Neural progenitor cell (in vitro differentiated cells): Measurements from ENCODE around the gene COL26A1.

Source experiments
- CTCF ChIP-seq: fragments of 200-600 bp; sonication (generic); IDR thresholded peaks from 2 replicates; pipeline ENCODE4 v1.5.1; 2017; ENCODE audit warnings: antibody characterized with exemption, mild to moderate bottlenecking
- EZH2phosphoT487 ChIP-seq: fragments of 200-600 bp; sonication (generic); IDR thresholded peaks from 2 replicates; pipeline ENCODE4 v1.6.1; 2017; ENCODE audit warnings: antibody characterized with exemption

- TF ChIP-seq EZH2phosphoT487 (no peak), CTCF (no peak)
Measured at GRCh38 chr7:101381549-101382111, 19.0 kb downstream of the COL26A1 start.
